AG20443 (cell line): ENCODE data around the gene TIMP2.
A peak's percentile ranks its signal among the peaks of the same experiment; 100 is the strongest.

Experiments used
- DNase-seq: peaks from one replicate; pipeline ENCODE4 v3.0.0; 2012; ENCODE audit warnings: low spot score, mixed read lengths

The TIMP2 gene

DNA sequence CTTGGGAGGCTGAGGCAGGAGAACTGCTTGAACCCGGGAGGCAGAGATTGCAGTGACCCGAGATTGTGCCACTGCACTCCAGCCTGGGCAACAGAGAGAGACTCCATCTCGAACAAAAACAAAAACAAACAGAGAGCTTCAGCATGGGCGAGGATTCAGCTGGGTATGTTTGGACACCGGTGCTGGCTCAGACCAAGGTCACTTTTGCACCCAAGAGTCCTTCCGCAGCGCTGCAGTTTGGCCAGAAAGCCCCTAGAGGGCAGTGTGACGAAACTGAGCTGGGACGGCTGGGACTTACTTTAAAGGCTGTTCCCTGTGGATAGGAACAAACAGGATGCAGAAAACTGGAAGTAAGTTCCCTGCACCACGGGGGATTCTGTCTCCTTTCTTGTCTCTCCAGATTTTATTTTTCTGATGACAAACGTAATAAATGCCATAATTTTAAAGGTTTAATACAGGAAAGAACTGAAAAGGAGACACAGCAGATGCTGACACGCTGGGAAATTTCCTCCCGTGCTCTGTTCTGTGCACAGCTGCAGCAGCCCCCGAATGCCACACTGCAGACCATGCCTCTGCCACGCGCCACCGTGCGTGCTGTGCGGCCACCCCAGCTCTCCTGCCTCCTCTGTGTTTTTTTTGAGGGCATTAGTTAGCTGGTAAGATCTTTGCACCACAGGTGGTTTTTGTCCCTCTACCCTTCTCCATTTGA lies 59.4 kb downstream of the TIMP2 start:
- DNase-seq: peak; percentile 62

DNA sequence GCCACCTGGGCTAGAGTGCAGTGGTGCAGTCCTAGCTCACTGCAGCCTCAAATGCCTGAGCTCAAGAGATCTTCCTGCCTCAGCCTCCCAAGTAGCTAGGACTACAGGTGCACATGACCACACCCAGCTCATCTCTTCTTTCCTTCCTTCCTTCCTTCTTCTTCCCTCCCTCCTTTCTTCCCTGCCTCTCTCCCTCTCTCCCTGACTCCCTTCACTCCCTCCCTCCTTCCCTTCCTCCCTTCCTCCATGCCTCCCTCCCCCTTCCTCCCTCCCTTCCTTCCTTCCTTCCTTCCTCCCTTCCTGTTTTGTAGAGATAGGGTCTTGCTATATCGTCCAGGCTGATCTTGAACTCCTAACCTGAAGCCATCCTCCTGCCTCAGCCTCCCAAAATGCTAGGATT lies 61.1 kb downstream of the TIMP2 start:
- DNase-seq: no peak

DNA sequence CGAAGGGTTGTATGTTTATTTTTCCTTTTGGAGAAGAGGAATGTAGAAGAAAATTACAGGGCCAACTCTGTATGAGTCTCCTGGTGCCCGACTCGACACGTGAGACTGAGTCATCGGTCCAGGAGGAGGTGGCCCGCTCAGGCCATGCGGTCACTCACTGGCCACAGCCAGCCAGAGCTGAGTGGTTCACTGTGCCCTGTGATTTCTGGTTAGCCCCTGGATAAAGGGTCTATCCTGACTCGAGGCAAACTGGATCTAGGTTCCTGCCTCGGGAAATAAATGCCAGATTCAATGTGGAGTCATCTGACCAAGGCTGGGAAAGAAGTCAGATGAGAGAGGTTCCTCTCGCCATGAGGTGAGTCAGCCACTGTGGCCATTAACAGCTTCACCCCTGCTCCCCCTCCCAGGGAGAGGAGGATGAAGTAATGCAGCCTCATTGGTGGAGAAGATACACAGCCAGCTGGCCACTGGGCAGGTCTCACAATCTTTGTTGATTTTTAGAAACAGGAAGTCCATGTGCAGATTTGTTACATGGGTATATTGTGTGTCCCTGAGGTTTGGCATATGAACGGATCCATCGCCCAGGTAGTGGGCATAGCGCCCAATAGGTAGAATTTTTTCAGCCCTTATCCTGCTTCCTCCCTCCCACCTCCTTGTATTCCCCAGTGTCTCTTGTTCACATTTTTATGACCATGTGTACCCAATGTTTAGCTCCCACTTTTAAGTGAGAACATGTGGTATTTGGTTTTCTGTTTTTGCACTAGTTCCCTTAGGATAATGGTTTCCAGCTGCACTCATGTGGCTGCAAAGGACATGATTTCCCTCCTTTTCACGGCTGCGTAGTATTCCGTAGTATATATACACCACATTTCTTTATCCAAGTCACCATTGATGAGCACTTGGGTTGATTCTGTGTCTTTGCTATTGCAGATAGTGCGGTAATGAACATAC lies 62.8 kb downstream of the TIMP2 start:
- peak; percentile 91 for DNase-seq

DNA sequence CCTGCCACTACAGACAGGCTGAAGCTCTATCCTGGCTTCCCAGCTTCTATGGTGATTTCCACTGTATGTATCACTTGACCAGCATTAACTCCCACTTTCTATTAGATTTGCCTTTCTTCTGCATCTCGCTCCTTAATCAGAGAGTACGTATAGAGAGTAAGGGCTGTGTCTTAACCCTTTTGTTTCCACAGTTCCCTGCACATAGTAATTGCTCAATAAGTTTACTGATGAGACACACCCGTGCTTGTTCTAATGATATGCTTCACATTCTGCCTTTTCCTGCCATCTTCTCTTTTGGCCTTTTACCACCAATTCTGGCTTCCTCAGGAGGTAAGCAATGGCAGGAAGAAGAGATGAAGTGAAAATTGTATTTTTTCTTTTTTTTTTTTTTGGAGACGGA lies 64.0 kb downstream of the TIMP2 start:
- no peak for DNase-seq

DNA sequence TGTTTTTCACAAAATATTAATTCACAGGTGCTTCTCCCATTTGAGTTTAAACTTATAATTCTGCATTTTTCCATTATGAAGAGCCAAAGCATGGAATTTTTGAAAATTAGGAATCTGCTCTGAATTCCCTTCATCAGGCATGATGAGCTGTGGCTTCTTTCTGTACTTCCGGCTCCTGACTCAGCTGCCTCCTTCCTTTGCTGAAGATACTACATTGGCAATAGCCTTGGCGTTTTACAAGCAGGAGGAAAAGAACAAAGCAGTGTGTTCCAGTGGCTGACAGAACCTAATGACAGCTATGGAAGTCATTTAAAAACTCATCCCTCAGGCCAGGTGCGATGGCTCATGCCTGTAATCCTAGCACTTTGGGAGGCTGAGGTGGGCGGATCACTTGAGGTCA lies 66.1 kb downstream of the TIMP2 start:
- DNase-seq: no peak

DNA sequence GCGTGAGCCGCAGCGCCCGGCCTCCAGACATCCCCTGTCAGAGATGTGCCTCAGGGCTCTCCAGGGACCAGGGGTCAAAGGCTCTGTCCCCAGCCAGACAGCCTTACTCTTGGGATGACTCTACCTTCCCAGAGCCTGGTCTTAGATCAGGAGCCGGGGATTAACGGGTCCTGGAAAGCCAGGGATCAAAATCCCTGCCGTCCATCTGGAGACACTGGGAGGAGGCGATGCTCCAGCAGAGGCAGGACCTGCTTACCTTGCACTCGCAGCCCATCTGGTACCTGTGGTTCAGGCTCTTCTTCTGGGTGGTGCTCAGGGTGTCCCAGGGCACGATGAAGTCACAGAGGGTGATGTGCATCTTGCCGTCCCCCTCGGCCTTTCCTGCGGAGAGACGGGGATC lies 67.9 kb downstream of the TIMP2 start:
- no peak for DNase-seq

GRCh38 chr17:78855561-78856165 lies 69.5 kb downstream of the TIMP2 start:
- no peak for DNase-seq

GRCh38 chr17:78854508-78854907 lies 70.7 kb downstream of the TIMP2 start:
- no peak for DNase-seq

DNA sequence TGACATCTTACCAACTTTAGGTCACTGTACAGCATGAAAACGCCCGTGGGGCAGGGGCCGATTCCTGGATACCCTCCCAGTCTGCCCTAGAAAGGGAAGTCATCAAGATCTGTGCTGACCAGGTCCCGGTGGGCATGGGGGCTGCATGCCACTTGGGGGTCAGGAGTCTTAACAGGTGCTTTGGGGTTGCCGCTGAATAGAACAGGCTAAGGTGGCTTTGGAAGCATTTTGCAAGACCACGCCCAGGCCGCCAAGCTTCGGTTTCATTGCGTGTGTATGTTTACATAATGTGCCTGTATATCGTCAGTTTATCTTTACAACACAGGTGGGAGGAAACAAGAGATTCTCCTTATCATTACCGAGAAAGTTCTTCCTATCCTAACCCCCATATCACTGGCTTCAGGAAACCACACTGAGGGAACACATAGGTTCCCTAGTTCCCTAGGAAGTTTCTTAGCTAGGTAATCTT lies 71.2 kb downstream of the TIMP2 start:
- DNase-seq: no peak

GRCh38 chr17:78852709-78853121 lies 72.5 kb downstream of the TIMP2 start:
- no peak for DNase-seq

- no peak for DNase-seq
Observed at GRCh38 chr17:78849026-78849425, 76.2 kb downstream of the TIMP2 start.

- DNase-seq: no peak
Observed at GRCh38 chr17:78847052-78847451, 78.1 kb downstream of the TIMP2 start.

DNA sequence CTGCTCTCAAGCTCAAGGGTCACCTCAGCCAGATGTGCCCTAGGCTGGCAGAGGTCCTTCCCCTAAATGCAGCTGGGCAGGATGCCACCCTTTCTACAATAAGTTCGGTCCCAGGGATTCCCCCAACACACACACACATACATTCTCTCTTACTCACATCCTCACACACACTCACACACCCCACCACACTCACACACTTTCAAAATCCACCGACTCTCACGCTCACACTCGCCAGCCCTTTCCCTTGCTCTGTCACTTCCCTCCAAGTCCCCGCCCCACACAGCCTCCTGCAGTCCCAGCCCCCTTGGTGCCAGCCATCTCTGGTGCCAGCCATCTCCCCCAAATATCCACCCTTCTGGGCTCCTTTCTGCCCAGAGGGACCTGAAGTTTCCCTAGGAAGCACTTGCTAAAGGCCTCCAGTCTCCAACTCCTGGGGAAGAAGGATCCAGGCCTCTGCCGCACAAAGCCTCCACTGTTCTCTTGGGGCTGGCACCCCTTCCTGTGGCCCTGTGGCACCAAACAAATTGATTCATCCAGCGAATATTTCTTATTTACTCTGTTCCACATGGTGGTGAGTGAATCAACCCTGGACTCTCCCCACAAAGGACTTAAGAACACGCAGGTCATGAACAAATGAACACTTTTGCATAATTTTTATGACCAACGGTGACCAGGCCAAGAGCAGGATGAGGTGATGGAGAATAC lies 80.7 kb downstream of the TIMP2 start:
- DNase-seq: no peak

- peak; percentile 31 for DNase-seq
Observed at GRCh38 chr17:78842881-78843565, 82.2 kb downstream of the TIMP2 start.

- DNase-seq: peak; percentile 98
Observed at GRCh38 chr17:78840780-78841611, 84.2 kb downstream of the TIMP2 start, which contains the start of gene USP36. Gene USP36, minus strand, starts transcription at chr17:78840814. Its CDS starts 4,451 bp downstream, at chr17:78836363.

DNA sequence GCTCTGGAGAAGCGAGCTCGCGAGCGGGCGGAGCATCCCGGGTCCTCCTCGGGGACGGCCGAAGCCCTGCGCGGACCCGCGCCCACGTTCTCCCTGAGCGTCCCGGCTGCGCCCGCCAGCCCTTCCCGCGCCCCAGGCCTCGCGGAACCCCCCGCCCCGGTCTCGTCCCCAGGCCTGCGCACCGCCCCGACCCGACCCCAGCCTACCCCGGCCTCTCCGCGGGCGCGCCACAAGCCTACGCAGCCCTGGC lies 84.7 kb downstream of the TIMP2 start:
- no peak for DNase-seq

GRCh38 chr17:78839762-78840529 lies 85.2 kb downstream of the TIMP2 start:
- peak; percentile 76 for DNase-seq

DNA sequence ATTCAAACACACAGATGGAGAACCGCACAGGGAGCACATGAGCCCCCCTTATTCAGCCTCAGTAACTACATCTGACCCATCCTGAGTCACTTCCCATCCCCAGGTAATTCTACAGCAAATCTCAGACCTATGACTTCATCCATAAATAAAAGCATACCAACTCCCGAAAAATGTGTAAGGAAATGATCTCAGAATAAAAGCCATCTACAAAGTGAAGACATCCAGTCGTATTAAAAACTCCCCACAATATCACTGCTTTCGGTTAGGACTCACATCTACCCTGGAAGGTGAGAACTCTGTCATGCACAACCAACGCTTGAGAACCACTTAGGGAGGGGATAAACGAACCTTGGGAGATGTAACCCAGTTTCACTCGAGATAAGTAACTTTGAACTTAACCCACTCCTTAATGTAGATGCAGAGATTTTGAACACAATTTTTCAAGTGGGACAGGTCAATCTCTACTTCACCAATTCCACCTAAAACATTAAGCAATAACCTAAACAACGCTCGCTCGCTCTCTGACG lies 85.9 kb downstream of the TIMP2 start:
- no peak for DNase-seq

DNA sequence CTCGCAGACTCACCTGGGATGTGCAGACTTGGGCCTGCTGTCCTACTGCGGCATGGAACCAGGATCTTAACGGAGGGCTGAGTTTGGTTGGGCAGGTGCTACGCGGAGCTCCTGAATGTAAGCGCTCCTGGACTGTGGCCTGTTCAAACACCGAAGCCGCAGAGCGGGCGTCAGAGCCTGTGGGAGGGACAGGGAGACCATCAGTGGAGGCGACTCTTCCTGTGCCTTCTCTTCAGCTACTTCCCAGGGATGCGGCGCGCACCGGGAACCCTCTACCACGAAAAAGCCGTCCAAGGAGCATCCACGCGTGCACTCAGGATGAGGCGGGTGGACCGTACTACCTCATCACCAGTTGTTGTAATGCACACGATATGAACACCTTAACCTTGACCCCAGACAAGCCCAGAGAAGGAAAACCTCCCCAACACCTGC lies 86.6 kb downstream of the TIMP2 start:
- no peak for DNase-seq
